Measurements from ENCODE around the gene NCAPH2.
"Not testable (repeated sequence)": the region's sequence is repeated elsewhere in the genome, so short reads cannot be mapped to it uniquely, and the experiment has no call there.

The NCAPH2 gene

DNA sequence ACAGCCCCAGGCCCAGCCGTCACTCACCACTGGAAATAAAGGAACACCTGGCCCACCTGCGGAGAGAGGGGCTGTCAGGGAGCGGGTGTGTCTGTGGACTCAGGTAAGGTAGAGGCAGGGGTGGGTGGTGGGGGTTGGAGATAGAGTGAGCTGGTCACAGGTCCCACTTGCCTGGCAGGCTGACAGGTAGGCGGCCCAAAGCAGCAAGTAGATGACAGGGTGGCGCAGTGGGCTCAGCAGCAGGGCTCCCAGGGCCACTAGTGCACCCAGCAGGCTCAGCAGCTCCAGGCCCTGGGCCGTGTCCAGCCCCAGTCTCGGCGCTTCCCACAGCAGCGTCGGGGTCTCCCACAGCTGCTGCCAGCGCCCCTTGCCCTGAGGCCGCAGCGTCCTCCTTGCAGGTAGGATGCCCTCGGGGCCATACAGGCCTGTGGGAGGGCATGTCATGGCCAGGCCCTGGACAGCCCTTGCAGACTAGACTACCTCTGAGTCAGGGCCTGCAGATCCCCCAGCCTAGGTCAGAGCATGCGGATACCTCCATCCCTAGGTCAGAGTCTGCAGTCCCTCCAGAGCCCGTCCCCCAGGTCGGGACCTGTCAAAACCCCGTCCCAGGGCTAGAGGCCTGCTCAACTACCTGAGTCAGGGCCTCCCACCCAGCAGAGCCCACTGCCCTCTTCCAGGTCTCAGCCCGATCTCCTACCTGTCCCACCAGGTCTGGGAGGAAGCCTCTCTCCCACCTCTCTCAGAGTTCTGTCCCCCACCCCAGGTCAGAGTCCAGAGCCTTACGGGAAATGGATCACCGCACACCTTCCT lies 1.2 kb upstream of the NCAPH2 start:
- Histone ChIP-seq H3K36me3 (ENCODE audit: control insufficient read depth in 2 of 2, insufficient read depth in 2 of 2, low read length in 2 of 2) (peaks cover 14 to 22% of the 10 kb centered on the region in 2 donors), H3K9ac (ENCODE audit: low read length in 2 of 2) (peak overlapping the region; percentile 89 to 94), H3K9me3 (ENCODE audit: control insufficient read depth in 2 of 2, low read length in 2 of 2) (no peaks in the 10 kb centered on the region), H3K4me1 (ENCODE audit: control insufficient read depth, insufficient read depth, low read length) (peaks cover 26% of the 10 kb centered on the region), H3K27ac (ENCODE audit: low read length) (peak overlapping the region; percentile 83), H3K4me3 (ENCODE audit: low read length in 2 of 2) (peak overlapping the region; percentile 86 to 98), H3K27me3 (ENCODE audit: control insufficient read depth in 1 of 2, insufficient read depth in 2 of 2, low read length in 2 of 2) (no peaks in the 10 kb centered on the region)

DNA sequence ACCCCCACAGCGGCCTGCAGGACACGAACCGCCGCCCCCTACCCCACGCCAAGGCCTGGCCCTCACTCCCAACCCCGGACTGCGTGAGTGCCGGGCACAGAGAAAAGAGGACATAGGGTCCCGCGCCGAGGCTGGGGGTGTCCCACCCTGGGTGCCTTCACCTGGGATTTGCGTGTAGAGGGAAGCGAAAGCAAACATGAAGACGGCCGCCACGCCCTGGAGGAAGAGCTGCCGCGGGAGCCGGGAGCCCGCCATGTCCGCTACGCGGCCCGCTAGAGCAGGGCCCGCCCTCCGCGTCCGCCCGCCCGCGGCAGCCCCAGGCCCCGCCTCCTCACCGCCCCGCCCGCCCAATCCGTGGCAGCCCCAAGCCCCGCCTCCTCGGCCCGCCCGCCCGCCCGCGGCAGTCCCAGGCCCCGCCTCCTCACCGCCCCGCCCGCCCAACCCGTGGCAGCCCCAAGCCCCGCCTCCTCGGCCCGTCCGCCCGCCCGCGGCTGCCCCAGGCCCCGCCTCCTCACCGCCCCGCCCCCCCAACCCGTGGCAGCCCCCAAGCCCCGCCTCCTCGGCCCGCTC lies 518 bp upstream of the NCAPH2 start, which contains the start of gene LMF2:
Gene LMF2, minus strand, starts transcription at position 282 of the 570 bp plus-strand sequence. Its CDS starts 27 bp downstream, at position 255.
- peak within 1 kb of the TSS; percentile 93 to 98 for H3K4me3 ChIP-seq (ENCODE audit: low read length in 2 of 2)
- H3K9ac ChIP-seq (ENCODE audit: low read length in 2 of 2): peak within 1 kb of the TSS; percentile 89 to 94
- peaks cover 18% of the 10 kb centered on the region in 2 donors for H3K36me3 ChIP-seq (ENCODE audit: control insufficient read depth in 2 of 2, insufficient read depth in 2 of 2, low read length in 2 of 2)
- no peaks in the 10 kb centered on the region for H3K27me3 ChIP-seq (ENCODE audit: control insufficient read depth in 1 of 2, insufficient read depth in 2 of 2, low read length in 2 of 2)
- H3K4me1 ChIP-seq (ENCODE audit: control insufficient read depth, insufficient read depth, low read length): peaks cover 26% of the 10 kb centered on the region
- peak within 1 kb of the TSS; percentile 85 for H3K27ac ChIP-seq (ENCODE audit: low read length)
- H3K9me3 ChIP-seq (ENCODE audit: control insufficient read depth in 2 of 2, low read length in 2 of 2): no peaks in the 10 kb centered on the region

DNA sequence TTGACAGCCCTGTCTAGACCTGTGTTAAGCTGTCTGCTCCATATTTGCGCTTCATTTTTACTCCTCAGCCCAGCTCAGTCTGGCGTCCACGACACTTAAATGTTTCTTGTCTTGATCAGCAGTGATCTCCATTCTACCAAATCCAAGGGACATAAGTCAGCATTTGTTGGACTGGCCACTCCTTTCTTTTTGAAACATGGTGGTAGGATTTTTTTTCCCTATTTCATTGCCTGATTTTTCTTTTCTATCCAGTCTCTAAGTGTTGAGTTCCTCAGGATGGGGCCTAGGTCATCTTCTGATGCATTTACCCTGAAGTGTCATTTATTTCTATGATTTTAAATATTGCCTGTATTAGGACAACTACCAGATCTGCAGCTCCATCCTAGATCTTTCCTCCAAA lies 873 bp downstream of the NCAPH2 start:
- H3K36me3 ChIP-seq (ENCODE audit: control insufficient read depth in 2 of 2, insufficient read depth in 2 of 2, low read length in 2 of 2): peaks cover 9 to 16% of the 10 kb centered on the region in 2 donors
- H3K9ac ChIP-seq (ENCODE audit: low read length in 2 of 2): peak overlapping the region; percentile 14 to 65
- H3K27me3 ChIP-seq (ENCODE audit: control insufficient read depth in 1 of 2, insufficient read depth in 2 of 2, low read length in 2 of 2): no peaks in the 10 kb centered on the region
- no peaks in the 10 kb centered on the region for H3K9me3 ChIP-seq (ENCODE audit: control insufficient read depth in 2 of 2, low read length in 2 of 2)
- H3K4me1 ChIP-seq (ENCODE audit: control insufficient read depth, insufficient read depth, low read length): peaks cover 26% of the 10 kb centered on the region
- peak overlapping the region; percentile 85 for H3K27ac ChIP-seq (ENCODE audit: low read length)
- H3K4me3 ChIP-seq (ENCODE audit: low read length in 2 of 2): peak overlapping the region; percentile 87 to 93

DNA sequence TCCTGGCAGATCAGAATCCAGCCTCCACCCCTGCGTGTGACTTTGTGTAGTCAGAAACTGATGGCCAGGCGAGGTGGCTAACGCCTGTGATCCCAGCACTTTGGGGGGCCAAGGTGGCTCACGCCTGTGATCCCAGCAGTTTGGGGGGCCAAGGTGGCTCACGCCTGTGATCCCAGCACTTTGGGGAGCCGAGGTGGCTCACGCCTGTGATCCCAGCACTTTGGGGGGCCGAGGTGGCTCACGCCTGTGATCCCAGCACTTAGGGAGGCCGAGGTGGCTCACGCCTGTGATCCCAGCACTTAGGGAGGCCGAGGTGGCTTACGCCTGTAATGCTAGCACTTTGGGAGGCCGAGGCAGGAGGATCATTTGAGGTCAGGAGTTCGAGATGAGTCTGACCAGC lies 5.2 kb downstream of the NCAPH2 start:
- peaks cover 8% of the 10 kb centered on the region for H3K4me1 ChIP-seq (ENCODE audit: control insufficient read depth, insufficient read depth, low read length)
- H3K27ac ChIP-seq (ENCODE audit: low read length): no peak overlapping the region

DNA sequence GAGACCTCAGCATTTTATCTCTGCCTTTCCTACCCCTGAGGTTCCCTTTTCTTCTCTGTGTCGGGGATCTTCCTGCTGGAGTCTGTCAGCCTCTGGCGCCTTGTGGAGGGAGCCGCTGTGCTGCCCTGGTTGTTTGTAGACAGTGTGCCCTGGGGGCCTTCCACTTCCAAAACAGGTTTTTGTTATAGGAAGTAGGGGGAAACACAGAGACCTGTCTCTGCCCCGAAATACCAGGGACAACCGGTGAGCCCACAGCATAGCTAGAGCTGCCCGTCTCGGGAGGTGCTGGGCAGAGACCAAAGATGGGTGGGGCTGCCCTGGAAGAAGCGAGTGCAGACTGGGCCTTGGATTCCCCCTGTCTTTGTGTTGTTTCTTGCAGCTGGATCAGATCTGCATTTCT lies 8.0 kb downstream of the NCAPH2 start:
- H3K36me3 ChIP-seq (ENCODE audit: control insufficient read depth in 2 of 2, insufficient read depth in 2 of 2, low read length in 2 of 2): peaks cover 23 to 43% of the 10 kb centered on the region in 2 donors
- H3K9ac ChIP-seq (ENCODE audit: low read length in 2 of 2): no peak overlapping the region
- no peak overlapping the region for H3K4me3 ChIP-seq (ENCODE audit: low read length in 2 of 2)
- no peak overlapping the region for H3K27ac ChIP-seq (ENCODE audit: low read length)
- no peaks in the 10 kb centered on the region for H3K4me1 ChIP-seq (ENCODE audit: control insufficient read depth, insufficient read depth, low read length)
- H3K9me3 ChIP-seq (ENCODE audit: control insufficient read depth in 2 of 2, low read length in 2 of 2): no peaks in the 10 kb centered on the region
- H3K27me3 ChIP-seq (ENCODE audit: control insufficient read depth in 1 of 2, insufficient read depth in 2 of 2, low read length in 2 of 2): no peaks in the 10 kb centered on the region

More for the DNA sequence above, 5.2 kb downstream of the NCAPH2 start:
- no peaks in the 10 kb centered on the region for H3K9me3 ChIP-seq (ENCODE audit: control insufficient read depth in 2 of 2, low read length in 2 of 2)
- H3K9ac ChIP-seq (ENCODE audit: low read length in 2 of 2): no peak overlapping the region
- H3K36me3 ChIP-seq (ENCODE audit: control insufficient read depth in 2 of 2, insufficient read depth in 2 of 2, low read length in 2 of 2): peaks cover 11 to 26% of the 10 kb centered on the region in 2 donors
- no peak overlapping the region for H3K4me3 ChIP-seq (ENCODE audit: low read length in 2 of 2)
- H3K27me3 ChIP-seq (ENCODE audit: control insufficient read depth in 1 of 2, insufficient read depth in 2 of 2, low read length in 2 of 2): no peaks in the 10 kb centered on the region

DNA sequence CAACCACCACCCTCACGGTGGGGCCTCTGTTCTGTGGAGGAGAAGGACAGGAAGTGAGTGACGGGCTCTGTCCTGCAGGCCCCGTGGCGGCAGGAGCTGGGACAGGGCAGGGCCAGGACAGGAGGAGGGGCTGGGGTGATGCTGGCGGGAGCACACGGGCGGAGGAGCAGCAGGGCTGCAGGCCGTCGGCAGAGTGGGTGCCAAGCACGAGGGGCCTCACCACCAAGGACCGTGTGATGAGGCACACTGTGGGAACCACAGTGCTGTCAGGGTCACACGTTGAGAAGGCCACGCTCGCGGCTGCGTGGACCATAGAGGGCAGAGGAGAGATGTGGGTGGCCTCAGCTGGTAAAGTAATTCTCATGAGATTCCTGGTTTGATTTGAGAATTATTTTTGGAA lies 8.9 kb downstream of the NCAPH2 start:
- H3K4me3 ChIP-seq (ENCODE audit: low read length in 2 of 2): no peak overlapping the region
- H3K27me3 ChIP-seq (ENCODE audit: control insufficient read depth in 1 of 2, insufficient read depth in 2 of 2, low read length in 2 of 2): no peaks in the 10 kb centered on the region
- H3K4me1 ChIP-seq (ENCODE audit: control insufficient read depth, insufficient read depth, low read length): no peaks in the 10 kb centered on the region
- H3K9me3 ChIP-seq (ENCODE audit: control insufficient read depth in 2 of 2, low read length in 2 of 2): no peaks in the 10 kb centered on the region
- H3K36me3 ChIP-seq (ENCODE audit: control insufficient read depth in 2 of 2, insufficient read depth in 2 of 2, low read length in 2 of 2): peaks cover 30 to 49% of the 10 kb centered on the region in 2 donors
- no peak overlapping the region for H3K9ac ChIP-seq (ENCODE audit: low read length in 2 of 2)
- H3K27ac ChIP-seq (ENCODE audit: low read length): no peak overlapping the region

DNA sequence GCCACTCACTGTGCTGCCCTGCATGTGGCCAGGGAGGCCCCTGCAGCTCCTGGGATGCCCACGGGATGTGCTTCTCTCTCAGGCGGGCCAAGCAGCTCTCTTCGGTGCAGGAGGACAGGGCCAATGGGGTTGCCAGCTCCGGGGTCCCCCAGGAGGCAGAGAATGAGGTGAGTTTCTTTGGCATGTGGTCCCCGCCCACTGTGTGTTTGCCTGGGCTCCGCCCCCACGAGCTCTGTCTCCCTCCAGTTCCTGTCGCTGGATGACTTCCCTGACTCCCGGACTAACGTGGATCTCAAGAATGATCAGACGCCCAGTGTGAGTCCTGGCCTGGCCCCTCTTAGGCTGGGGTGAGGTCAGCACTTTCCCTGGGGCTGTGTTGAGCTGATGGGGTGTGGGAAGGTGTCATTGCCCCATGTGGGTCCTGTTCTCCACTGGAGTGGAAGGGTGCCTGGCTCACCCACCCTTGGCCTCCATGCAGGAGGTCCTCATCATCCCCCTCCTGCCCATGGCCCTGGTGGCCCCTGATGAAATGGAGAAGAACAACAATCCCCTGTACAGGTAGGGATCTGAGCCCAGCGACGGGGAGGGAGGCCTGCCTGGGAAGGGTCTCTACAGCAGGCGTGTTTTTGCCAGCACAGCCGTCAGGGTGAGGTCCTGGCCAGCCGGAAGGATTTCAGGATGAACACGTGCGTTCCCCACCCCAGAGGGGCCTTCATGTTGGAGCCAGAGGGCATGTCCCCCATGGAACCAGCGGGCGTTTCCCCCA lies 9.7 kb downstream of the NCAPH2 start:
- Histone ChIP-seq H3K36me3 (ENCODE audit: control insufficient read depth in 2 of 2, insufficient read depth in 2 of 2, low read length in 2 of 2) (peaks cover 35 to 48% of the 10 kb centered on the region in 2 donors), H3K27me3 (ENCODE audit: control insufficient read depth in 1 of 2, insufficient read depth in 2 of 2, low read length in 2 of 2) (no peaks in the 10 kb centered on the region), H3K9ac (ENCODE audit: low read length in 2 of 2) (no peak overlapping the region), H3K9me3 (ENCODE audit: control insufficient read depth in 2 of 2, low read length in 2 of 2) (no peaks in the 10 kb centered on the region), H3K4me3 (ENCODE audit: low read length in 2 of 2) (no peak overlapping the region), H3K4me1 (ENCODE audit: control insufficient read depth, insufficient read depth, low read length) (no peaks in the 10 kb centered on the region), H3K27ac (ENCODE audit: low read length) (no peak overlapping the region)

DNA sequence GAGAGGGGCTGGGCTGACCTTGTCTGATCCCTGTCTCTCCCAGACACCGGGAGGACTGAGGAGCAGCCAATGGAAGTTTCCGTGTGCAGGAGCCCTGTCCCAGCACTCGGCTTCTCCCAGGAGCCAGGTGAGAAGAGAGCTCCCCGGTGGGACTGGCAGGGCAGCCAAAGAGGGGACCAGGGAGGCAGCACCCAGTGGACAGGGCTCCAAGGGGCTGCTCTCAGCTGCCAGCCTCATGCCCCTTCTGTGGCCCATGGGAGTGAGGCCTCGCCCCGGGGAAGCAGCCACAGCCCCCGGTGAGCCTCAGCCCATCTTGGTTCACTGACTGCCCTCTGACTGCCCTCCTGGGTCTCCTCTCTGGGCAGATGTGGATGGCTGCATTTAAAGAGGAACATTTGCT lies 10.6 kb downstream of the NCAPH2 start:
- H3K27me3 ChIP-seq (ENCODE audit: control insufficient read depth in 1 of 2, insufficient read depth in 2 of 2, low read length in 2 of 2): no peaks in the 10 kb centered on the region

DNA sequence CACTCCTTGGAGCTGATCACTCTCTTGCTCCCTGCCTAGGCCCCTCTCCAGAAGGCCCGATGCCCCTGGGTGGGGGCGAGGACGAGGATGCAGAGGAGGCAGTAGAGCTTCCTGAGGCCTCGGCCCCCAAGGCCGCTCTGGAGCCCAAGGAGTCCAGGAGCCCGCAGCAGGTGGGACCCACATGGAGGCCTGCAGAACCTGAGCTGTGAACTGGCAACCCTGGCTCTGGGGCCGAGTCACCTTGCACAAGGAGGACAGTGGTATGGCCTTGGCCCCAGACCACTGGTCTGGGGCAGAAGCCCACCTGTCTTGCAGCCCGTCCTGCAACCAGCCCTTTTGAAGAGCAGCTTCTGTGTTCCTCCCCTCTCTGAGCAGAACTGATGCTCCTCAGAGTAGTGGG lies 11.1 kb downstream of the NCAPH2 start:
- H3K9ac ChIP-seq (ENCODE audit: low read length in 2 of 2): no peak overlapping the region
- peaks cover 37 to 56% of the 10 kb centered on the region in 2 donors for H3K36me3 ChIP-seq (ENCODE audit: control insufficient read depth in 2 of 2, insufficient read depth in 2 of 2, low read length in 2 of 2)
- peaks cover 7% of the 10 kb centered on the region for H3K4me1 ChIP-seq (ENCODE audit: control insufficient read depth, insufficient read depth, low read length)
- no peak overlapping the region for H3K4me3 ChIP-seq (ENCODE audit: low read length in 2 of 2)
- H3K27me3 ChIP-seq (ENCODE audit: control insufficient read depth in 1 of 2, insufficient read depth in 2 of 2, low read length in 2 of 2): no peaks in the 10 kb centered on the region
- H3K27ac ChIP-seq (ENCODE audit: low read length): no peak overlapping the region
- no peaks in the 10 kb centered on the region for H3K9me3 ChIP-seq (ENCODE audit: control insufficient read depth in 2 of 2, low read length in 2 of 2)

More for the DNA sequence above, 10.6 kb downstream of the NCAPH2 start:
- no peak overlapping the region for H3K9ac ChIP-seq (ENCODE audit: low read length in 2 of 2)
- H3K36me3 ChIP-seq (ENCODE audit: control insufficient read depth in 2 of 2, insufficient read depth in 2 of 2, low read length in 2 of 2): peaks cover 37 to 54% of the 10 kb centered on the region in 2 donors
- no peak overlapping the region for H3K27ac ChIP-seq (ENCODE audit: low read length)
- no peak overlapping the region for H3K4me3 ChIP-seq (ENCODE audit: low read length in 2 of 2)
- H3K9me3 ChIP-seq (ENCODE audit: control insufficient read depth in 2 of 2, low read length in 2 of 2): no peaks in the 10 kb centered on the region
- H3K4me1 ChIP-seq (ENCODE audit: control insufficient read depth, insufficient read depth, low read length): peaks cover 1% of the 10 kb centered on the region

DNA sequence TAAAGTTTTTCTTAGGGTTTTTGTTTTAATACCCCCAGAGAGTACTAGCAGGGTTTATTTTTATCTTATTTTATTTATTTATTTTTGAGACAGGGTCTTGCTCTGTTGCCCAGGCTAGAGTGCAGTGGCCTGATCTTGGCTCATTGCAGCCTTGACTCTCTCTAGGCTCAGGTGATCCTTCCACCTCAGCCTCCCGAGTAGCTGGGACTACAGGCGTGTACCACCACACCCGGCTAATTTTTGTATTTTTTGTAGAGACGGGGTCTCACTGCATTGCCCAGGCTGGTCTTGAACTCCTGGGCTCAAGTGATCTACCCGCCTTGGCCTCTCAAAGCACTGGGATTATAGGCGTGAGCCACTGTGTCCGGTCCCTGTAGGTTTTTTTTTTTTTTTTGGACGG lies 12.2 kb downstream of the NCAPH2 start:
- not testable (repeated sequence) for H3K4me3 ChIP-seq (ENCODE audit: low read length in 2 of 2); H3K9me3 ChIP-seq (ENCODE audit: control insufficient read depth in 2 of 2, low read length in 2 of 2); H3K27ac ChIP-seq (ENCODE audit: low read length); H3K9ac ChIP-seq (ENCODE audit: low read length in 2 of 2); H3K27me3 ChIP-seq (ENCODE audit: control insufficient read depth in 1 of 2, insufficient read depth in 2 of 2, low read length in 2 of 2)
- Histone ChIP-seq H3K4me1 (ENCODE audit: control insufficient read depth, insufficient read depth, low read length) (peaks cover 17% of the 10 kb centered on the region), H3K36me3 (ENCODE audit: control insufficient read depth in 2 of 2, insufficient read depth in 2 of 2, low read length in 2 of 2) (peaks cover 37 to 54% of the 10 kb centered on the region in 2 donors)
